OCI-LY7 (cell line): ENCODE data around the gene CMTM4. TPM values are rescaled to one million over a fixed set of nuclear protein-coding genes. Genes with fewer than 3 reads are reported as not detected.

Experiments used
- BruUV-seq: library from RNA; stranded (reverse); fragments of 400-500 nt; replicated peaks from 2 replicates; lab custom pipeline; 2021; lab: Mats Ljungman, UMichigan
- CTCF ChIA-PET: fragments of 300-600 bp; sonication (Branson Sonifier 250); formaldehyde crosslinking; loops from one replicate; lab custom pipeline; 2022; ENCODE audit warnings: antibody characterized with exemption; ENCODE audit not compliant: unreplicated experiment; lab: Charles Lee
- POLR2A ChIA-PET: fragments of 300-600 bp; sonication (Branson Sonifier 250); formaldehyde crosslinking; loops from one replicate; lab custom pipeline; 2022; ENCODE audit warnings: antibody characterized with exemption; lab: Charles Lee
- DNase-seq: peaks from one replicate; pipeline ENCODE4 v3.0.0-alpha.2; 2015; ENCODE audit warnings: low spot score
- H2AFZ ChIP-seq: fragments of 200-600 bp; sonication (generic), shearing (Covaris generic); 2 replicates; pipeline ENCODE4 v1.6.1; 2014; ENCODE audit warnings: mild to moderate bottlenecking, antibody characterized with exemption, low read length, moderate library complexity
- H3K27ac ChIP-seq: fragments of 200-600 bp; sonication (generic); 2 replicates; pipeline ENCODE4 v1.5.1; 2014; ENCODE audit warnings: mixed run types, low read depth, mild to moderate bottlenecking, moderate library complexity, low read length, inconsistent platforms; ENCODE audit not compliant: poor library complexity, severe bottlenecking
- H3K36me3 ChIP-seq: fragments of 200-600 bp; sonication (generic); 2 replicates; pipeline ENCODE4 v1.6.1; 2014; ENCODE audit warnings: mild to moderate bottlenecking, antibody characterized with exemption, low read length, moderate library complexity, mixed read lengths; ENCODE audit not compliant: insufficient read depth
- H3K4me1 ChIP-seq: fragments of 200-600 bp; sonication (generic); 2 replicates; pipeline ENCODE4 v1.5.1; 2014; ENCODE audit warnings: mild to moderate bottlenecking, low read length; ENCODE audit not compliant: insufficient read depth, poor library complexity, severe bottlenecking
- H3K4me2 ChIP-seq: fragments of 200-600 bp; sonication (generic); 2 replicates; pipeline ENCODE4 v1.6.1; 2014; ENCODE audit warnings: mild to moderate bottlenecking, low read length
- H3K4me3 ChIP-seq: fragments of 200-600 bp; sonication (generic); 2 replicates; pipeline ENCODE4 v1.5.1; 2014; ENCODE audit warnings: mild to moderate bottlenecking, low read depth, low read length; ENCODE audit not compliant: poor library complexity, severe bottlenecking
- H3K79me2 ChIP-seq: fragments of 200-600 bp; sonication (generic); 2 replicates; pipeline ENCODE4 v1.6.1; 2016; ENCODE audit warnings: low read depth, mild to moderate bottlenecking, low read length, moderate library complexity, mixed read lengths; ENCODE audit not compliant: insufficient read depth
- H3K9me2 ChIP-seq: fragments of 200-600 bp; sonication (generic); 2 replicates; pipeline ENCODE4 v1.6.1; 2016; ENCODE audit warnings: mild to moderate bottlenecking, low read length, mixed read lengths; ENCODE audit not compliant: insufficient read depth
- H3K9me3 ChIP-seq: fragments of 200-600 bp; sonication (generic); 2 replicates; pipeline ENCODE4 v1.6.1; 2014; ENCODE audit warnings: mild to moderate bottlenecking, mixed run types, low read length, mixed read lengths
- H4K20me1 ChIP-seq: fragments of 200-600 bp; sonication (generic); 2 replicates; pipeline ENCODE4 v1.6.1; 2014; ENCODE audit warnings: mild to moderate bottlenecking, antibody characterized with exemption, low read length, moderate library complexity, mixed read lengths; ENCODE audit not compliant: insufficient read depth
- CTCF ChIP-seq: fragments of 200-600 bp; sonication (generic); conservative IDR thresholded peaks from 2 replicates; pipeline ENCODE4 v1.5.1; 2014; ENCODE audit warnings: mild to moderate bottlenecking, antibody characterized with exemption, low read length, moderate library complexity, mixed read lengths
- EZH2phosphoT487 ChIP-seq: fragments of 200-600 bp; sonication (generic); IDR thresholded peaks from 2 replicates; pipeline ENCODE4 v1.6.1; 2018; ENCODE audit warnings: low read depth, borderline replicate concordance, mild to moderate bottlenecking, mixed run types, antibody characterized with exemption, low read length, moderate library complexity, mixed read lengths
- intact Hi-C: fragments of 100-400 bp; cut with micrococcal nuclease; formaldehyde crosslinking; loops from one replicate; pipeline ENCODE4 v1.10.0; 2022; ENCODE audit not compliant: unreplicated experiment
- total RNA-seq, 2 experiments: library from RNA; depleted of rRNA in 1 of 2; stranded (reverse); fragments of >200 nt in 1 of 2; shearing (Covaris generic) in 1 of 2; gene quantifications; 2 replicates each; pipeline ENCODE4 v1.2.3, GENCODE V29; 2014 to 2022

CMTM4 gene
- total RNA-seq, 2 experiments from 2014 or later = 0.03 to 1.3 TPM

- ChIA-PET CTCF (interaction anchor here (0.7 kb wide), 1 partner anchor 158 kb away, joined by 3 read pairs; no protein-coding TSS in a partner anchor), POLR2A (no interaction called here)
- Histone ChIP-seq H3K36me3 (peaks cover 10% of the 10 kb centered on the region), H2AFZ (no peak overlapping the region), H3K9me2 (no peaks in the 10 kb centered on the region), H3K4me1 (no peaks in the 10 kb centered on the region), H3K4me3 (no peak overlapping the region), H4K20me1 (no peaks in the 10 kb centered on the region), H3K4me2 (no peak overlapping the region), H3K9me3 (no peaks in the 10 kb centered on the region), H3K79me2 (no peaks in the 10 kb centered on the region), H3K27ac (no peak overlapping the region)
- intact Hi-C loops = no loop called here
- TF ChIP-seq EZH2phosphoT487 (no peak), CTCF (peak; percentile 69)
- peak; percentile 47 for DNase-seq
- BruUV-seq = no TSS peak
Measured at GRCh38 chr16:66717112-66717675, 20.7 kb upstream of the CMTM4 start.

- H4K20me1 ChIP-seq = no peaks in the 10 kb centered on the region
- no TSS peak for BruUV-seq
- TF ChIP-seq EZH2phosphoT487 (no peak), CTCF (no peak)
- H3K27ac ChIP-seq = no peak overlapping the region
- ChIA-PET POLR2A (no interaction called here), CTCF (interaction anchor here (0.6 kb wide), 1 partner anchor 18 kb away, joined by 3 read pairs; the partner anchor contains the start of gene CMTM4)
- H3K9me3 ChIP-seq = no peaks in the 10 kb centered on the region
- no peak for DNase-seq
- H3K36me3 ChIP-seq = no peaks in the 10 kb centered on the region
- H3K79me2 ChIP-seq = no peaks in the 10 kb centered on the region
- intact Hi-C loops = no loop called here
- H3K4me1 ChIP-seq = no peaks in the 10 kb centered on the region
- no peaks in the 10 kb centered on the region for H3K9me2 ChIP-seq
- H3K4me3 ChIP-seq = no peak overlapping the region
- H2AFZ ChIP-seq = no peak overlapping the region
- H3K4me2 ChIP-seq = no peak overlapping the region
Measured at GRCh38 chr16:66714654-66715307, 18.2 kb upstream of the CMTM4 start.

GRCh38 chr16:66714062-66714461, 17.5 kb upstream of the CMTM4 start:
- Histone ChIP-seq H3K79me2 (no peaks in the 10 kb centered on the region), H3K9me3 (no peaks in the 10 kb centered on the region), H3K36me3 (no peaks in the 10 kb centered on the region), H3K27ac (no peak overlapping the region), H3K4me1 (no peaks in the 10 kb centered on the region), H3K9me2 (no peaks in the 10 kb centered on the region), H2AFZ (no peak overlapping the region), H3K4me3 (no peak overlapping the region), H3K4me2 (no peak overlapping the region), H4K20me1 (no peaks in the 10 kb centered on the region)
- no peak for TF ChIP-seq CTCF
- TF ChIP-seq EZH2phosphoT487 = no peak
- intact Hi-C loops = no loop called here
- DNase-seq = no peak
- BruUV-seq = no TSS peak
- POLR2A ChIA-PET = interaction anchor here (0.6 to 0.7 kb wide), 2 partner anchors 8 to 17 kb away, joined by 5 read pairs; no protein-coding TSS in a partner anchor
- CTCF ChIA-PET = no interaction called here
